Sigmoid colon (tissue), 7 donors: Measurements from ENCODE around the gene RBM28. TPM values are rescaled to one million over a fixed set of nuclear protein-coding genes. Genes with fewer than 3 reads are reported as not detected.

Source experiments
- DNase-seq: peaks from one replicate; pipeline ENCODE4 v3.0.0-alpha.2; 2019
- H3K27ac ChIP-seq, 4 donors: fragments of 200-600 bp; sonication (generic); one replicate each; pipeline ENCODE4 v1.5.1; 2016 to 2019; ENCODE audit warnings: mild to moderate bottlenecking in 1 of 4
- H3K27me3 ChIP-seq, 3 donors: fragments of 200-600 bp; sonication (generic); one replicate each; pipeline ENCODE4 v1.5.1; 2019; ENCODE audit warnings: mild to moderate bottlenecking in 1 of 3
- H3K36me3 ChIP-seq, 4 donors: fragments of 200-600 bp; sonication (generic); one replicate each; pipeline ENCODE4 v1.5.1; 2016 to 2019
- H3K4me1 ChIP-seq, 4 donors: fragments of 200-600 bp; sonication (generic); one replicate each; pipeline ENCODE4 v1.5.1; 2017 to 2019
- H3K4me3 ChIP-seq, 4 donors: fragments of 200-600 bp; sonication (generic); one replicate each; pipeline ENCODE4 v1.5.1; 2017 to 2019; ENCODE audit warnings: mild to moderate bottlenecking in 2 of 4, moderate library complexity in 1 of 4
- H3K9me3 ChIP-seq, 4 donors: fragments of 200-600 bp in 3 of 4; sonication (generic) in 3 of 4; one replicate each; pipeline versions ENCODE4 v1.5.1 to v1.6.1; 2013 to 2019
- CTCF ChIP-seq, 4 experiments: fragments of 450-650 bp in 3 of 4; fragments of 200-600 bp in 1 of 4; IDR thresholded peaks; one replicate each; pipeline ENCODE4 v1.5.1; 2016 to 2019; ENCODE audit warnings: antibody characterized with exemption in 4 of 4, mild to moderate bottlenecking in 3 of 4, moderate library complexity in 2 of 4
- EP300 ChIP-seq, 4 donors: sonication (generic); formaldehyde crosslinking; IDR thresholded peaks; one replicate each; pipeline ENCODE4 v1.6.1; 2017; ENCODE audit warnings: antibody characterized with exemption in 4 of 4
- POLR2A ChIP-seq, 2 donors: fragments of 450-650 bp; IDR thresholded peaks; one replicate each; pipeline ENCODE4 v1.6.1; 2016; ENCODE audit warnings: antibody characterized with exemption in 2 of 2, mild to moderate bottlenecking in 2 of 2, moderate library complexity in 2 of 2
- POLR2AphosphoS5 ChIP-seq, 4 donors: sonication (generic); formaldehyde crosslinking; IDR thresholded peaks; one replicate each; pipeline ENCODE4 v1.6.1; 2017; ENCODE audit warnings: antibody characterized with exemption in 4 of 4
- WGBS, 2 donors: extraction: QIAGEN DNeasy Blood & Tissue Kit; methylation state at CpG; one replicate each; pipeline ENCODE4 v1.1.7; 2013; 5-methylcytosine and 5-hydroxymethylcytosine counted together
- intact Hi-C: fragments of 100-400 bp; cut with DNase I; formaldehyde crosslinking; loops from one replicate; pipeline ENCODE4 v1.15.1; 2023
- polyA plus RNA-seq, 3 donors: library from polyadenylated mRNA; stranded (reverse); fragments of 200-250 nt; gene quantifications; one replicate each; pipeline ENCODE4 v1.2.3, GENCODE V29; 2013
- total RNA-seq, 4 donors: library from RNA; depleted of rRNA; stranded (reverse); fragments of >200 nt; gene quantifications; one replicate each; pipeline ENCODE4 v1.1.0, GENCODE V29; 2016
- donor health status: healthy with polysubstance abuse.
- donor health status: Bipolar disorder and iron deficiency.
- donor health status: healthy.

RBM28 gene
- total and polyA plus RNA-seq, 7 donors = 6.6 to 36.3 (median 15.1) TPM

GRCh38 chr7:128279124-128279713 is 64.5 kb downstream of the RBM28 start:
- Histone ChIP-seq H3K4me1 (no peaks in the 10 kb centered on the region), H3K36me3 (peaks cover 0 to 3% (median 0%) of the 10 kb centered on the region in 4 donors), H3K4me3 (no peak overlapping the region), H3K27ac (no peak overlapping the region), H3K27me3 (no peaks in the 10 kb centered on the region), H3K9me3 (peaks cover 0 to 3% (median 0%) of the 10 kb centered on the region in 4 donors)
- TF ChIP-seq CTCF (IDR thresholded peaks at IDR 0.05) = no peak
- TF ChIP-seq POLR2A (IDR thresholded peaks at IDR 0.05) = no peak
- no peak for TF ChIP-seq EP300 (IDR thresholded peaks at IDR 0.05)
- TF ChIP-seq POLR2AphosphoS5 (IDR thresholded peaks at IDR 0.05) = no peak
- 95 to 96% methylated on average over 6 of the region's 6 CpGs for WGBS, 2 donors
- intact Hi-C loops = no loop called here
- no peak for DNase-seq

GRCh38 chr7:128278366-128278765 is 65.3 kb downstream of the RBM28 start:
- Histone ChIP-seq H3K9me3 (peaks cover 0 to 3% (median 0%) of the 10 kb centered on the region in 4 donors), H3K27ac (no peak overlapping the region), H3K4me1 (no peaks in the 10 kb centered on the region), H3K27me3 (no peaks in the 10 kb centered on the region), H3K36me3 (peaks cover 0 to 3% (median 0%) of the 10 kb centered on the region in 4 donors), H3K4me3 (no peak overlapping the region)
- no peak for DNase-seq
- intact Hi-C loops = no loop called here
- WGBS, 2 donors = 91 to 97% methylated on average over 1 of the region's 1 CpG
- TF ChIP-seq CTCF (IDR thresholded peaks at IDR 0.05) (no peak), EP300 (IDR thresholded peaks at IDR 0.05) (no peak), POLR2A (IDR thresholded peaks at IDR 0.05) (no peak), POLR2AphosphoS5 (IDR thresholded peaks at IDR 0.05) (no peak)

- intact Hi-C loops = no loop called here
- H3K27ac ChIP-seq = no peak overlapping the region
- peaks cover 0 to 16% (median 8%) of the 10 kb centered on the region in 4 donors for H3K4me1 ChIP-seq
- no peak overlapping the region for H3K4me3 ChIP-seq
- peaks cover 0 to 20% (median 4%) of the 10 kb centered on the region in 3 donors for H3K27me3 ChIP-seq
- WGBS, 2 donors = 83 to 88% methylated on average over 4 of the region's 4 CpGs
- DNase-seq = no peak
- no peak for TF ChIP-seq POLR2AphosphoS5 (IDR thresholded peaks at IDR 0.05)
- TF ChIP-seq POLR2A (IDR thresholded peaks at IDR 0.05) = no peak
- TF ChIP-seq CTCF (IDR thresholded peaks at IDR 0.05) = no peak
- TF ChIP-seq EP300 (IDR thresholded peaks at IDR 0.05) = no peak
- peaks cover 0 to 3% (median 0%) of the 10 kb centered on the region in 4 donors for H3K9me3 ChIP-seq
- H3K36me3 ChIP-seq = no peaks in the 10 kb centered on the region
Measured at GRCh38 chr7:128275681-128276080, 68.0 kb downstream of the RBM28 start.

- Histone ChIP-seq H3K9me3 (peaks cover 0 to 1% (median 0%) of the 10 kb centered on the region in 4 donors), H3K4me3 (no peak overlapping the region), H3K27ac (no peak overlapping the region), H3K27me3 (peaks cover 0 to 26% (median 5%) of the 10 kb centered on the region in 3 donors), H3K36me3 (no peaks in the 10 kb centered on the region), H3K4me1 (peaks cover 0 to 19% (median 8%) of the 10 kb centered on the region in 4 donors)
- TF ChIP-seq POLR2A (IDR thresholded peaks at IDR 0.05) (no peak), EP300 (IDR thresholded peaks at IDR 0.05) (no peak), POLR2AphosphoS5 (IDR thresholded peaks at IDR 0.05) (no peak)
- no peak for DNase-seq
- intact Hi-C loops = no loop called here
- WGBS, 2 donors = 63 to 64% methylated on average over 3 of the region's 3 CpGs
Measured at GRCh38 chr7:128274884-128275603, 68.7 kb downstream of the RBM28 start.

- no peak overlapping the region for H3K4me3 ChIP-seq
- H3K27ac ChIP-seq = no peak overlapping the region
- peaks cover 0 to 30% (median 5%) of the 10 kb centered on the region in 3 donors for H3K27me3 ChIP-seq
- intact Hi-C loops = no loop called here
- no peaks in the 10 kb centered on the region for H3K9me3 ChIP-seq
- no peaks in the 10 kb centered on the region for H3K36me3 ChIP-seq
- no peak for DNase-seq
- WGBS, 2 donors = 70 to 81% methylated on average over 4 of the region's 4 CpGs
- H3K4me1 ChIP-seq = peaks cover 0 to 19% (median 8%) of the 10 kb centered on the region in 4 donors
- no peak for TF ChIP-seq POLR2AphosphoS5 (IDR thresholded peaks at IDR 0.05)
- TF ChIP-seq POLR2A (IDR thresholded peaks at IDR 0.05) = no peak
- no peak for TF ChIP-seq EP300 (IDR thresholded peaks at IDR 0.05)
- TF ChIP-seq CTCF (IDR thresholded peaks at IDR 0.05) = no peak
Measured at GRCh38 chr7:128274246-128274883, 69.3 kb downstream of the RBM28 start.
